ELF-1 (cell line): ENCODE data around the gene FAM131C.
A peak's percentile ranks its signal among the peaks of the same experiment; 100 is the strongest.

Source experiments
- DNase-seq: peaks from one replicate; pipeline ENCODE4 v3.0.0-alpha.2; 2016; ENCODE audit warnings: low read depth, low spot score

The FAM131C gene

GRCh38 chr1:16015960-16016901 lies 57.2 kb downstream of the FAM131C start:
- DNase-seq: no peak

- DNase-seq: no peak
Measured at GRCh38 chr1:16015491-16015890, 58.0 kb downstream of the FAM131C start.

- DNase-seq: no peak
Measured at GRCh38 chr1:16014509-16015482, 58.7 kb downstream of the FAM131C start.

- DNase-seq: no peak
Measured at GRCh38 chr1:16013908-16014258, 59.6 kb downstream of the FAM131C start.

- peak; percentile 79 for DNase-seq
Measured at GRCh38 chr1:16013220-16013907, 60.1 kb downstream of the FAM131C start.

GRCh38 chr1:16012590-16013219 lies 60.7 kb downstream of the FAM131C start:
- peak; percentile 85 for DNase-seq

- DNase-seq: no peak
Measured at GRCh38 chr1:16011936-16012589, 61.4 kb downstream of the FAM131C start.

- no peak for DNase-seq
Measured at GRCh38 chr1:16010837-16011236, 62.6 kb downstream of the FAM131C start.

GRCh38 chr1:16009678-16010077 lies 63.8 kb downstream of the FAM131C start:
- DNase-seq: no peak

- peak; percentile 92 for DNase-seq
Measured at GRCh38 chr1:16009030-16009460, 64.4 kb downstream of the FAM131C start.
